WTC11 (cell line): ENCODE data around the gene RASSF3.

Source experiments
- CTCF ChIP-seq: fragments of 200-600 bp; IDR thresholded peaks from 2 replicates; pipeline ENCODE4 v1.8.0; 2022; ENCODE audit warnings: antibody characterized with exemption
- ESRRA ChIP-seq: sonication (generic); formaldehyde crosslinking; IDR thresholded peaks from 2 replicates; pipeline ENCODE4 v1.8.1; 2022; ENCODE audit warnings: mild to moderate bottlenecking, missing genetic modification reagents, borderline replicate concordance
- SP1 ChIP-seq: sonication (generic); formaldehyde crosslinking; conservative IDR thresholded peaks from 2 replicates; pipeline ENCODE4 v1.8.1; 2022; ENCODE audit warnings: missing genetic modification reagents

- no peak for TF ChIP-seq CTCF
- peak; percentile 67 for TF ChIP-seq SP1 (CRISPR knock-in tag)
- no peak for TF ChIP-seq ESRRA (CRISPR knock-in tag)
These were observed at the start of gene RASSF3 for GRCh38 chr12:64610079-64610659.
